Uterus (tissue), 4 donors: ENCODE results near the gene TTI1. TPM values are rescaled to one million over a fixed set of nuclear protein-coding genes. Genes with fewer than 3 reads are reported as not detected.
"Not testable (repeated sequence)": the region's sequence is repeated elsewhere in the genome, so short reads cannot be mapped to it uniquely, and the experiment has no call there.

Experiments used
- DNase-seq, 2 donors: peaks; one replicate each; pipeline ENCODE4 v3.0.0-alpha.2; 2019 to 2020
- H3K27ac ChIP-seq, 2 donors: fragments of 200-600 bp; sonication (generic); 1 replicate in 1 of 2; 2 replicates in 1 of 2; pipeline ENCODE4 v1.5.1; 2016 to 2018
- H3K27me3 ChIP-seq, 2 donors: fragments of 200-600 bp; sonication (generic); one replicate each; pipeline ENCODE4 v1.5.1; 2018 to 2019; ENCODE audit warnings: control low read depth in 1 of 2
- H3K36me3 ChIP-seq, 2 donors: fragments of 200-600 bp; sonication (generic); one replicate each; pipeline ENCODE4 v1.5.1; 2019; ENCODE audit warnings: control low read depth in 1 of 2
- H3K4me1 ChIP-seq, 2 donors: fragments of 200-600 bp; sonication (generic); one replicate each; pipeline ENCODE4 v1.5.1; 2018 to 2019; ENCODE audit warnings: control low read depth in 1 of 2
- H3K4me3 ChIP-seq, 2 donors: fragments of 200-600 bp; sonication (generic); 1 replicate in 1 of 2; 2 replicates in 1 of 2; pipeline ENCODE4 v1.5.1; 2018 to 2019; ENCODE audit warnings: mild to moderate bottlenecking in 1 of 2
- H3K9me3 ChIP-seq, 2 donors: fragments of 200-600 bp; sonication (generic); one replicate each; pipeline ENCODE4 v1.5.1; 2019; ENCODE audit warnings: control low read depth in 1 of 2
- CTCF ChIP-seq, 4 experiments: fragments of 200-600 bp in 2 of 4; fragments of 450-650 bp in 2 of 4; sonication (generic) in 2 of 4; IDR thresholded peaks; one replicate each; pipeline ENCODE4 v1.5.1; 2016 to 2019; ENCODE audit warnings: antibody characterized with exemption in 4 of 4, mild to moderate bottlenecking in 2 of 4, moderate library complexity in 1 of 4
- POLR2A ChIP-seq, 2 donors: fragments of 450-650 bp; IDR thresholded peaks; one replicate each; pipeline ENCODE4 v1.6.1; 2016; ENCODE audit warnings: antibody characterized with exemption in 2 of 2, mild to moderate bottlenecking in 1 of 2, moderate library complexity in 1 of 2
- intact Hi-C: fragments of 100-400 bp; cut with DNase I; formaldehyde crosslinking; loops from one replicate; pipeline ENCODE4 v1.15.1; 2023; ENCODE audit warnings: low total_unique reads
- total RNA-seq, 4 donors: library from RNA; depleted of rRNA in 3 of 4; stranded (reverse); fragments of >200 nt in 3 of 4; gene quantifications; one replicate each; pipeline versions ENCODE4 v1.1.0 to v1.2.4, GENCODE V29; 2014 to 2023
- donor health status: DM: yes; HTN: yes; CAD: no.

TTI1 gene
- total RNA-seq, 4 donors from 2014 or later = 5.3 to 33.2 (median 24.4) TPM

GRCh38 chr20:38017959-38018358 is 15.3 kb downstream of the TTI1 start:
- H3K27me3 ChIP-seq = no peaks in the 10 kb centered on the region
- no peak overlapping the region for H3K27ac ChIP-seq
- intact Hi-C loops = no loop called here
- no peak for TF ChIP-seq POLR2A (IDR thresholded peaks at IDR 0.05)
- no peak for DNase-seq
- H3K4me1 ChIP-seq = no peaks in the 10 kb centered on the region
- no peak overlapping the region for H3K4me3 ChIP-seq
- no peaks in the 10 kb centered on the region for H3K36me3 ChIP-seq
- peaks cover 0 to 17% of the 10 kb centered on the region in 2 donors for H3K9me3 ChIP-seq

GRCh38 chr20:38013887-38014286 is 19.4 kb downstream of the TTI1 start:
- no peaks in the 10 kb centered on the region for H3K4me1 ChIP-seq
- H3K9me3 ChIP-seq = peaks cover 0 to 13% of the 10 kb centered on the region in 2 donors
- H3K36me3 ChIP-seq = no peaks in the 10 kb centered on the region
- no peak for DNase-seq
- no peak overlapping the region for H3K27ac ChIP-seq
- intact Hi-C loops = no loop called here
- no peak overlapping the region for H3K4me3 ChIP-seq
- H3K27me3 ChIP-seq = no peaks in the 10 kb centered on the region
- no peak for TF ChIP-seq CTCF (IDR thresholded peaks at IDR 0.05)

DNA sequence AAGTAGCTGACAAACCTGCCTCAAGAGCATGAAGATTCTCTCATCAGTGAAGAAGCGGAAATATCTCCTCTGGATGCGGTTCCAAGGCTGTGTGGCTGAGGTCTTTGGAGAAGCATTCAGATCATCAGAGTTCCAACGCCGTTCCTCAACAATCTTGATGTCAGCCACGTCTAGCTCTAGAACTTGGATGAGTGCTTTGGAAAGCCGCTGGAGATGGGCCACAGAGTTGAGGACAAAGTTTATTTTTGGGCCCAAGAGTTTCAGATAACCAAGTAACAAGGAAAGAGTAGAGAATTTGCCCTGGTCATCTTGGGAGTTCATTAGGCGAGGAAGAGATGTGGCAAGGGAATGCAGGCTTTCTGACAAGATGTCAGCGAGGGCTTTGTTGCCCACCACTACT is 20.9 kb downstream of the TTI1 start:
- DNase-seq = no peak
- no peaks in the 10 kb centered on the region for H3K27me3 ChIP-seq
- no peaks in the 10 kb centered on the region for H3K4me1 ChIP-seq
- no peak overlapping the region for H3K4me3 ChIP-seq
- TF ChIP-seq POLR2A (IDR thresholded peaks at IDR 0.05) = no peak
- no peak for TF ChIP-seq CTCF (IDR thresholded peaks at IDR 0.05)
- H3K9me3 ChIP-seq = no peaks in the 10 kb centered on the region
- intact Hi-C loops = no loop called here
- no peak overlapping the region for H3K27ac ChIP-seq
- H3K36me3 ChIP-seq = no peaks in the 10 kb centered on the region

DNA sequence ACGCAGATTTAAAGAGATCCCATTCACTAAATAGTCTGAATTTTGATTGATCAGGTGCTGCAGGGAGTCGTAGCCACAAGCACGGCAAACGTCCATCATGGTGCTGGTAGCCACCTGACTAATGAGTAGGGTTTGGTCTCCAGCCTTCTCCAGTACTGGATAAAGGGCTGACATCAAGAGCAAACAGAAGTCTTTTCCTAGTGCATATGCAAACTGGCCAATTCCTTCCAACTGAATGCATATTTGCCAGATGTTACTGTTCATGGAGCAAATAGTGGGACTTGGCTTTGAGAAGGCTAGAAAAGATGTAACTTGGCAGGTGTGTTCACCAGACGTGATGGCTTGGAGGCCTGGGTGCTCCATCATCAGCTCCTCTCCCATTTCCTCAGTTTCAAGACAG is 21.6 kb downstream of the TTI1 start:
- no peak for TF ChIP-seq CTCF (IDR thresholded peaks at IDR 0.05)
- DNase-seq = no peak
- Histone ChIP-seq H3K4me3 (no peak overlapping the region), H3K27ac (no peak overlapping the region), H3K36me3 (no peaks in the 10 kb centered on the region), H3K4me1 (no peaks in the 10 kb centered on the region), H3K27me3 (no peaks in the 10 kb centered on the region), H3K9me3 (no peaks in the 10 kb centered on the region)
- intact Hi-C loops = no loop called here

- DNase-seq, H3K4me3 ChIP-seq, H3K36me3 ChIP-seq, H3K27ac ChIP-seq, H3K27me3 ChIP-seq, H3K4me1 ChIP-seq, intact Hi-C loops, H3K9me3 ChIP-seq: not testable (repeated sequence)
These were observed 23.8 kb downstream of the TTI1 start for GRCh38 chr20:38009416-38009815.

- no peak overlapping the region for H3K27ac ChIP-seq
- no peaks in the 10 kb centered on the region for H3K36me3 ChIP-seq
- TF ChIP-seq CTCF (IDR thresholded peaks at IDR 0.05) (no peak), POLR2A (IDR thresholded peaks at IDR 0.05) (no peak)
- no peak overlapping the region for H3K4me3 ChIP-seq
- no peaks in the 10 kb centered on the region for H3K4me1 ChIP-seq
- no peak for DNase-seq
- no peaks in the 10 kb centered on the region for H3K27me3 ChIP-seq
- intact Hi-C loops = no loop called here
- no peaks in the 10 kb centered on the region for H3K9me3 ChIP-seq
These were observed 24.9 kb downstream of the TTI1 start for GRCh38 chr20:38008233-38008944.
